Measurements from ENCODE around the gene GNG10.
"Not testable (repeated sequence)": the region's sequence is repeated elsewhere in the genome, so short reads cannot be mapped to it uniquely, and the experiment has no call there.

The GNG10 gene

DNA sequence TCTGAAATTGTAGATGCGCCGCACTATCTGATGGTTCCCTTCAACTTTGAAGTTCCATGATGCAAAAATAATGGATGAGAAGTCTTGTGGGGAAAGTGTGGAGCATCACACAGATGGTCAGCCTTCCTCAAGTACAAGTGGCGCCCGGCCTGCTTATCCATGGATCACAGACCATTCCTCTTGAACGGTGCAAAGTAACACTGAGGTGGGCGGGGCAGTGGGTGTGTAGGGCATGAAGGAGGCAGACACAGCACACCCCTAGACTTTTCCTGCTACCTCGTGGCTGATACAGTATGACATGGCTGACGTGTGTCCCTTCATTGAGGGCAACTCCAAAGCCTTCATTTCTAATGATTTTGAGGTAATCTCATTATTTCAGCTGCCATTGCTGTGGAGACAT is 2.5 kb upstream of the GNG10 start:
- DNase-seq, result no peak

DNA sequence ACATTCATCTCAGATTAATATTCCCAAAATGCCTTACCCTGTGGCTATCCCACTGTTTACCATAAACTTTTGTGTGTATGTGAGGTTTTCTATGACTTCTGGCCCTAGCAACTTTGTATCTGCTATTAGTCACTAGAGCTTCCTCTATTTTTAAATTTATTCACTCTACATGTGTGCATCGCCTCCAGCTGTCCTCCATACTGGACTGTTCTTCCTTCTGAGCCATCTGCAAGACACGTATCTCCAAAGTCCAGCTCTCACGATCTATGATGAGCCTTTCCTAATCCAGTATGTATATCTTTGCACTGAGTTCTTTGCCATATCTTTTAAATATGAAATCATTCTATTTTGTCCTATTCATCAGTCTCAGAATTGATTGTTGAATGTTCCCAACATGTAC is 1.7 kb upstream of the GNG10 start:
- DNase-seq, result no peak

DNA sequence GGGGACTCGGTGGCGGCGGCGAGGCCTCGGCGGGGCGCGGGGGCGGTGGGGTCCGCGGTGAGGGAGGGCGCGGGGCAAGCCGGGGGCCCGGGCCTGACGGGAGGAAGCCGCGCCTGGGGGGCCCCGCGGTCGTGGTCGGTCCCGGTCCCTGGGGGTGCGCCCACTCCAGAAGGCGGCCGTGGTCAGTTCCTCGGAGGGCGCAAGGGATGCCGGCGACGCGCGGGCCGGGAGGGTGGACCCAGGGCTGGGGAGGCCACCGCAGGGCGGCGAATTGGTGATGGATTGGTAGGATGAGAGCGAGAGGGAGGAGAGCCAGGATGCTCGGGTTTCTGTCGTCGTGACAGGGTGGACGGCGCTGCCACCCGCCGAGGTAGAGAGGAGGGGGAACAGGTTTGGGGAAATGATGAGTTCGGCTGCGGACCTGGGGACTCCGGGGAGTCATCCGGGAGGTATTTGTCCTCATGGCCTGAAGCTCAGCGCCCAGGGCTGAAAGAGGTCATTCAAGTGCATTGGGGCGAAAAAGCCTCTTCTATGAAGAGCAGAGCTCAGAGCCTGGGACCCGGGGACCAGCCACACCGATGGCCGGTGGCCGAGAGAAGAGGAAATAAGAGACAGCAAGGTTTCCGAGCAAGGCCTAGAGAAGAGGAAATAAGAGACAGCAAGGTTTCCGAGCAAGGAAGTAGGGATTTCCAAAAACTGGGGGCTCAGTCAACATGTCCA is 557 bp downstream of the GNG10 start:
- DNase-seq, result no peak

DNA sequence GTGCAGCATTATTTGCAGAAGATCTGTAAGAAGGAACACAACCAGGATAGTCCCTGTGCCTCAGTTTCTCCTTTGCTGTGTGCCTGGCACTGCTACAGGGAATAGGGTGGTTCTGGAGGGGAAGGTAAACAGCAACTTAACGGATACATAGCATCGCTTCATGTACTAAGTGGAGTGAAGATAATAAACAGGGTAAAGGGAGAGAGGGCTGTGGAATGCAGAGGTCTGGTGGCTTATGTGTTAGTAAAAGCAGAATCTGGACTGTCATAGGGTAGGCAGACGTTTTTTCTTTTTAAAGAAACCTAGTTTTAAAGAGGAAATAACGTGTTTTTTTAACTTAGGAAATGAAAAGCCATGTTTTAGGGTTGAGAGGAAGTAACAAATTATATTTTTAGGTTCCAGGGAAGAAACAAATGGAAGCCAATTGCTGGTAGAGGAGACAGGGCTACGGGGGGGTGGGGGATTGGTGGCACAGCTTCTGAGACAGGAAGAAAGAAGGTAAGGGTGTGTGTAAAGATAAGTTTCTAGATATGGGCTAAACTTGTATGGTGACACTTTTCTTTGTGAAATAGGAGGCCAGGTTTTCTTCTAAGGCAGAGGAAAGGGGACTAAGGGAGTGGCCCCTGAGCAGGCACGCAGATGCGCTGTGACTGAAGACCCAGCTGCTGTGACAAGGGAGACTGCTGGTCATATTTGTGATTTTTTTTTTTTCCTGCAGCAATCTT is 1.3 kb downstream of the GNG10 start:
- DNase-seq, result no peak

DNA sequence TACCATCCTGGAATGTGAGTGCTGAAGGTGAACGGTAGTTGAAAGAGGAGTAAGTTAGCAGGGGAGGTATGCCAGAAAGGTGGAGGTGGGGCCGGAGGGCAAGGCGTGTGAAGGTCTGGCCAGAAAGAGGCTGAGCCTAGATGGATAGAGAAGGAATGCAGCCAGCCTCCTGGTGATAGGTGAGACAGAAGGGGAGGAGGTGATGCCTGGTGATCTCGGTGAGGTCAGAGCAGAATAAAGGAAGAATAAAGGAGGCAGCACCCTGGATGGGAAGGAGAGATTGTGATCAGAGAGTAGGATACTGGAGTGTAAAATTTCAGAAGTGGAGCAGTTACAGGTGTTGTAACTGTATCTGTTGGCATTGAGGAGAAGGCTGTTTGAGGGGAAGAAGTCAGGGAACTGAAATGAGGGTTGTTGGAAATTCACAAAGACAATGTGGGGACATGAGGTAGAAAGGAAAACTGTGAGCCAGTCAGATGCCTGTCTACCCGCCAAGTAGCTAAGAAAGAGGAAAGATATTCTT is 2.0 kb downstream of the GNG10 start:
- no peak for DNase-seq

DNA sequence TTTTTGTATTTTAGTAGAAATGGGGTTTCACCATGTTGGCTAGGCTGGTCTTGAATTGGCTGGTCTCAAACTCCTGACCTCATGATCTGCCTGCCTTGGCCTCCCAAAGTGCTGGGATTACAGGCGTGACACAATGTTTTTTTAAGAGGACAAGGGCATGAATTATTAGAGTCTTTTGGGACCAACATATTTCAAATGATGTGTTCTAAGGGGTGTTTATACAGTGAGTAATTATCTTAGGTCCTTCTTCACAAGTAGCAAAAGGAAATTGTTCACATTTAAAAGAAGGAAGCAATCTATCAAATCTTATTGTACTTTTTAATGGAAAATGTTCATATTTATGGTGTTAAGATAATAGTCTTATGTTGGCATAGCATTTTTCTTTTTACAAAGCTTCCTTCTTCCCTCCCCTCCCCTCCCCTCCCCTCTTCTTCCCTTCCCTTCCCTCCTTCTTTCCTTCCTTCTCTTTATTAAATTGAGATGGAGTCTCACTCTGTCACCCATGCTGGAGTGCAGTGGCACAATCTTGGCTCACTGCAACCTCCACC is 6.7 kb downstream of the GNG10 start:
- DNase-seq, result no peak

DNA sequence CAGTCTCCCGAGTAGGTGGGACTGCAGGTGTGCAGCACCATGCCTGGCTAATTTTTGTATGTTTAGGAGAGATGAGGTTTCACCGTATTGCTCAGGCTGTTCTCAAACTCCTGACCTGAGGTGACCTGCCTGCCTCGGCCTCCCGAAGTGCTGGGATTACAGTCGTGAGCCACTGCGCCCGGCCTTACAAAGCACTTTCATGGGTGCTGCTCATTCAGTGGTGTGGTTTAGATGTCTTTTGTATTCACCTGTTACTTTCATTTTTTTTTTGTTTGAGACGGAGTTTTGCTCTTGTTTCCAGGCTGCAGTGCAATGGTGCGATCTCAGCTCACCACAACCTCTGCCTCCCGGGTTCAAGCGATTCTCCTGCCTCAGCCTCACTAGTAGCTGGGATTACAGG is 7.2 kb downstream of the GNG10 start:
- DNase-seq, result not testable (repeated sequence)

DNA sequence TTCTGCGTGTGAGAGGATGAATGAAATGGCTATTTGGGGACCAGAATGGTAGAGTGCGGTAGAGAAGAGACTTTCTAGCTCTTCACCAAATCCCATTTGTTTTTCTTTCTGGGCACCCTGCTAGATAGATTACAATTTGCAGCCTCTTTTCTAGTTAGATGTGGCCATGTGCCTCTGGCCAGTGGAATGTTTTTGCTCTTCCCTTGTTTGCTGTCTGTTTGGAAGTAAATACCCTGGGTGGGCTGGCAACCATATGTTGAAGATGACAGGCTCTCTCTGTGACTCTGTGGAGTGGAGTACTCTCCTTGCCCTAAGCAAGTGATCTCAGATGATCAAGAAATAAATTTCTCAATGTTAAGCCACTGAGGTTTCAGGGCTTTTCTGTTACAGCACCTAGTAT is 12.9 kb downstream of the GNG10 start:
- no peak for DNase-seq

DNA sequence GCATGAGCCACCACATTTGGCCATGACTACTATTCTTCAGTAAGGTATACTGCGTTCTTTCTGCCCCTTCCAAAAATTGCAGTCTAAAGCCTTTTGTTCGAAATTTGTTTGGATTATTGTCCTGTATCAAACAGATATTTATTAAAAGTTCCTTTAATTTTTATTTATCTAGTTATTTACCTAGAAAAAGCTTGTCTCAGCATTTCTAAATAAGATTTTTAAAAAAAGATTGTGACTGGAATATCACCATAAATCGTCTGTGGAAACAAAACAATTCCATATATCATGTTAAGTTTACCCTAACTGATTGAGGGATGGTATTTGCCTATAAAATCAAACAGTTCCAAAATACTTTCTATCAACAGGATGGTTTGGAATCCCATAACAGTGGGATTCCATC is 14.7 kb downstream of the GNG10 start:
- DNase-seq, result no peak

DNA sequence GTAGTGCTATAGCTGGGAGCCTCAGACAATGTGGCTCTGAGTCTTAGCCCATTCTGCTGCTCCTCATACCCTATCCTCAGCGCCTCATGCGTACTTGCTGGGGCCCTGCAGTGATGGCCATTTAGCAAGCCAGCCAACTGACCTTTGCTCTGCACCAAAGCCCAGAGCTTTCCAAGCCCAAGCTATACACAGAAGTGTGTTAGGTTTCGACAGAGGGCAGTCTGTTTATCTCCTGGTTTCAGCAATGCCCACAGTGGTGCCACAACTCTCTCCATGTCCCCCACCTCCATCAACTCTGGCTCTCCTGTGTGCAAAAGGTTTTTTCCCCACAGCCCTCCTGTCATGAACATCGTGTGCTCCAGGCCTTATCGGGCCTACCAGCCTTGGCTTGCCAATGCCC is 16.9 kb downstream of the GNG10 start:
- no peak for DNase-seq

DNA sequence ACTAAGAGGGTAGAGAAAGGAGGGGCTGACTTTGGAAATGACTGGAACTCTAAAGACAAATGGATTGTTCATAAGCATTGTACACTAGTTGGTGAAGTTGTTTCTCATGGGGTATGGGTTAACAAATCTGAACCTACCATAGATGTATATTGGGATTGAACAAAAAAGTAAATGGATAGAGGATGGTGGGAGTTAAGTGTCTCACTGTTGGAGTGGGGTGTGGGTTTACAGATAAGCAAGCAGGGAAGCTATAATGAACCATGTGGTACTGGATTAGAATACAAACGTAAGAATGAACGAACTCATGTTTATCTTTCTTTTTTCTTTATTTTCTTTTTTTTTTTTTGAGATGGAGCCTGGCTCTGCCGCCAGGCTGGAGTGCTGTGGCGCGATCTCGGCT is 17.8 kb downstream of the GNG10 start:
- no peak for DNase-seq

DNA sequence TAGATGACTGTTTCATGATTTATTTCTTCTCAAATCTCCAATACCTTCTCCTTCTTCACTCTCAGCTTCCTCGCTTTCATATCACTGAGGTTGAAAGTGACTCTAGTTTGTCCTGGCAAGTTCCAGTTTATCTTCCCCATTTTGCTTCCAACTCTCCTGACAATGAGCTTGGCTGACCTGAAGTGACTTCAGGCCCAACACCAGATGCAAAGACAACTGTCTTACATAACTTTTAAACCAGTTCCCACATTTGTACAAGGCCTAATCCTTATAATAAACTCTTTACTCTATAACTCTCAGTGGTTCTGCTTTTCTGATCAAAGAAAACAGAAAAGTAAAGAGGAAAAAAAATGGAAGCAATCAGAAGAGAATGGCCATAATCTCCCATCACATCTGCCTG is 22.0 kb downstream of the GNG10 start:
- DNase-seq, result no peak

DNA sequence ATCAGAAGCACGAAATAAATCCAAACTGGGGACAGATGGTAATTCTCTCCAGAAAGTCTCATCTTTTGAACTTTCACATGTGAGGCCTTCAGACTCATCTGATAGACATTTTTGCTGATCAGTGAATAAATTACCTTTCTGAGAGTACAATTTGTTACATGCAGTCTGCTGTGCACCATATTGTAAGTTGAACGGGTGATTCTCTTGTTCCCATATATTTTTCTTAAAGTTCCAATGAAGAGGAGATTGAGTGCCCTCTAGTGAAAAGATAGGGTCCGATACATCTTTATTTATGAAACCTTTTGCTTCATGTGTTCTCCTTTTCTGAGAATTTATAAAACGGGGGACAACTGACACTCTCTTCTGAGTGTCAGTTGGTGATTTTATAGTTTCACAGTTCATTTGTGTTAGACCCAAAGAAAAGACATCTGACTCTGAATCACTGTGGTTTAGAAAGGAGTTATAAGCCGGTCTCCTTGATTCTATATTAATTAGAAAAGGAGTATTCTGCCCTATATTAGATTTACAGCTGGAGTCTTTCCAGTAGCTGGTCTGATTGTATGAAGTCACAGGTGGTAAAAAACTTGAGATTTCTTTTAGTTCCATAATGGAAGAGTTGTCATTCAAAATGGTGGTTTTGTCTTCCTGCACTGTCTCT is 30.4 kb downstream of the GNG10 start:
- DNase-seq, result peak; percentile 14

DNA sequence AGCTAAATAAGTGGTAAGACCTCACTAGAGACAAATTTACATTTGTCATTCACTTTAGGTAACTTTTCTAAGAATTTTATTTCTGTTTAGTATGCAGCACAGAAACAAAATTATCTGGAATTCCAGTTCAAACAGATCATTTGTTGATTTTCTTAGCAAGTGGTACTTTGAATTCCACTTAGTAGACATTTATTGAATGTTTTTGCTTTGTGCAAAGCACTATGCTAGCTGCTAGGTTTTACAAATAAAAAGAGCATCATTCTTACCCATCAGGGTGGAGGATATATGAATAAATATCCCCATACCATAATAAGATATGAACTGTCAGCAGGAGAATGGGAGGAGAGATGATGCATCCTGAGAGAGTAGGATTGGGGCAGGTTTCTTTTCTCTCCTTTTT is 35.4 kb downstream of the GNG10 start:
- no peak for DNase-seq

DNA sequence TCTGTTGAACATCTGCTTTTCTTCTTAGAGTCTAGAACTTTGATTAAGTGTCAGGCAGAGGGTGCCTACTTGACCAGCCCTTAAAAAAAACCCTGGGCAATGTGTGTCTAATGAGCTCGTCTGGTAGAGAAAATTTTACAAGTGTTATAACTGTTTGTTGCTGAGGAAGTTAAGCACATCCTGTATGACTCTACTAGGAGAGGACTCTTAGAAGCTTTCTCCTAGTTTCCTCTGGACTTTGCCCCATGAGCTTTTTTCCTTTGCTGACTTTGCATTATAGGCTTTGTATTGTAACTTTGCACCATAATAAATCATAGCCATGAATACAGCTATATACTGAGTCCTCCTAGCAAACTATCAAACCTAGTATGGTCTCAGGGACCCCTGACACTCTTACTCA is 39.4 kb downstream of the GNG10 start:
- DNase-seq, result no peak

DNA sequence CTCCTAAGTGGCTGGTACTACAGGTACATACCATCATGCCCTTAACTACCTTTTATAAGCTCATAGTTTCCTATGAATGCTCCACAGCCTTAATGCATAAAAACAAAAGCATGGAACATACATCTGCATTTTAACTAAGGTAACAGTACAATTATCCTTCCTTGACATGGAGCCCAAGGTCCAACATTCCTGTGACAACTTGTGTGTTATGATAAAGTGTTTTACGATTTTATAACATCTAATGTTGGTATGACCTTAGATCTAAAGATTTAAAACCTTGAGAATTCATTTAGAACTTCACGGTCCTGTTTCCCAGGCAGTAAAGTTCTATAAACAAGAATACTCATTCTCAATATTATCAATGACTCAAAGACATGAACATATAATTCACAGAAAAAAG is 43.1 kb downstream of the GNG10 start:
- no peak for DNase-seq

DNA sequence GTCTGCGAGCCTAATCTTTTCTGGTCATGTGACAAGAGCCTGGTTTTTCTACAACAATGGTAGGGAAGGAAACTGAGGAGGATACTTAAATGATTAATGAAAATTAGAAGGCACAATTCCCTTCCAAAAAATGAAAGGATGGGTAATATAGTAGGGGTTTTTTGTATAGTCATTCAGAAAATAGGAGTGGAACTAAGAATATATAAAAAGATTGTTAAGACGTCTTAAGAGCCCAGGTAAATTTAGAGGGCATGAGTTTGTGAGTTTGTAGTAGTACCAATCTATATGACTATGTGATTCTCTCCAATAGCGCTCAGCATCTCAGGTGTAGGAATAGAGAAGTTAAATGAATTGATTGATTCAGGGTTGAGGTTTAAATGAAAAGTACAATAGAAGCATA is 50.1 kb downstream of the GNG10 start:
- no peak for DNase-seq

DNA sequence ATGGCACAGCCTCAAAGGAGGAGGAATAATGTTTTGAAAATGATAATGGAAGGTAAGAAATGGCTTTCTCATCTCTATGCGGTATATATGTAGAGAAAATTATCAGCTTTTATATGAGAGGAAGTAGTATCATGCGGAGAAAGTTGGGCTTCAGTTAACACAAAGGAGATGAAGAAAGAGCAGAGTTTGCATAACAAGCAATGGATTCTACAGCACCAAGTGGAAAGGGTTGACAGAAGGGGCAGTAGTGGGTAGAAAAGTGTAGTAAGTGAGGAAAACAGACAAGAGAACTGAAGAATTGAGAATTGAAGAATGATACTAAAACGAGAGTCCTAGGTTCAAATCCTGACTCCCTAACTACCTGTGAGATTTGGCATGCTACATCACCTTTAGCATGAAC is 51.0 kb downstream of the GNG10 start:
- no peak for DNase-seq

DNA sequence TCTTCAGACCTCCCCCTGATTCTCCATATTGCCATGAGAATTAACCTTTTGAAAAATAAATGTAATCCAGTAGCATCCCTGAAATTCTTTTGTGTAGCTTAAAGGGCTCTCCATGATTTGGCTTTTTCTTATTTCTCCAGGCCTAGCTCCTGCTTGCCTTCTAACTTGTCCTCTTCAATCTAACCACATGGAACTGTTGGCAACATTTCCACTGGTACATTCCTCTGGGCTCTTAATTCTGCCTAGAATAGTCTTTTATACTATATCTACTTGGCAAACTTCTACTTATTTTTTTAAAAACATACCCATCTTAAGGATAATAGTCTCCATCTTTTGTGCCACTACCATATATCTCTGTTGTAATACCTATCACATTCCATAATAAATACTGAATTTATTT is 54.1 kb downstream of the GNG10 start:
- no peak for DNase-seq

DNA sequence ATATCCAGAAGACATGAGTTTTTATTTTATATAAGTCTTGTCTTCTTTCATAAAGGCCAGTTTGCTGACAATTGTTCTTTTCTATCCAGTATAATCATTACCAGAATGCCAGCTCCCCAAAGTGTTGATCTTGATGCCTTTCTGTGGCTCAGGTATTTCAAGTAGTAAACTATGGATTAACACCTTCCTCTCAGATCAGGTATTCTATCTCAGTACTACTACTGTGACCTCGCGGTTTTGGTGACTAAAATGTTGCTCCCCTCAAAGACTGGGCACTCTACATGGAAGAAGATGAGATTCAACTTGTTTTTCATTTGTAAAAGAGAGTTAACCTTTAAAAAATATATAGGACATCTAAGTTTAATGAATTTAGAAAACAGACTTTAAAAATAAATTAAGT is 58.1 kb downstream of the GNG10 start:
- no peak for DNase-seq
